Naive B cell (primary cell): ENCODE data around the gene ADAMTSL3. TPM values are rescaled to one million over a fixed set of nuclear protein-coding genes. Genes with fewer than 3 reads are reported as not detected.
A peak's percentile ranks its signal among the peaks of the same experiment; 100 is the strongest.
"Not testable (repeated sequence)": the region's sequence is repeated elsewhere in the genome, so short reads cannot be mapped to it uniquely, and the experiment has no call there.

Source experiments
- ATAC-seq, 2 donors: fragments of 150-1000 bp; cut with Tn5 transposase; 2 replicates each; pipeline ENCODE4 v1.10.0; 2021; ENCODE audit warnings: low read depth in 2 of 2, mild to moderate bottlenecking in 2 of 2, moderate library complexity in 2 of 2
- DNase-seq: peaks from one replicate; pipeline ENCODE4 v3.0.0; 2022
- H3K27ac Mint-ChIP-seq, 6 donors: one replicate each; pipeline ENCODE4 v1.8.0; 2020 to 2022; ENCODE audit warnings: mild to moderate bottlenecking in 6 of 6, mixed read lengths in 6 of 6, moderate library complexity in 5 of 6, inconsistent platforms in 2 of 6
- H3K27me3 Mint-ChIP-seq, 3 donors: one replicate each; pipeline ENCODE4 v1.8.0; 2021 to 2022; ENCODE audit warnings: mixed read lengths in 3 of 3, mild to moderate bottlenecking in 1 of 3
- H3K36me3 Mint-ChIP-seq, 2 donors: one replicate each; pipeline ENCODE4 v1.8.0; 2020 to 2022; ENCODE audit warnings: mixed read lengths in 2 of 2, inconsistent platforms in 1 of 2, mild to moderate bottlenecking in 1 of 2
- H3K4me1 Mint-ChIP-seq, 3 donors: one replicate each; pipeline ENCODE4 v1.8.0; 2020 to 2022; ENCODE audit warnings: mixed read lengths in 3 of 3, inconsistent platforms in 1 of 3, mild to moderate bottlenecking in 1 of 3, moderate library complexity in 1 of 3
- H3K4me3 Mint-ChIP-seq, 8 donors: one replicate each; pipeline ENCODE4 v1.8.0; 2020 to 2022; ENCODE audit warnings: mild to moderate bottlenecking in 8 of 8, mixed read lengths in 8 of 8, moderate library complexity in 8 of 8, inconsistent platforms in 2 of 8
- H3K9me3 Mint-ChIP-seq, 7 donors: one replicate each; pipeline ENCODE4 v1.8.0; 2020 to 2022; ENCODE audit warnings: mixed read lengths in 7 of 7, mild to moderate bottlenecking in 5 of 7, inconsistent platforms in 2 of 7, moderate library complexity in 1 of 7
- polyA plus RNA-seq, 6 donors: library from polyadenylated mRNA; unstranded; fragments of 300-500 nt; fragmentation: Illumina TruSeq; gene quantifications; one replicate each; pipeline ENCODE4 v1.2.3, GENCODE V29; 2021; ENCODE audit warnings: low read depth in 6 of 6

Gene ADAMTSL3
- polyA plus RNA-seq, 6 donors from 2014 or later: not detected

DNA sequence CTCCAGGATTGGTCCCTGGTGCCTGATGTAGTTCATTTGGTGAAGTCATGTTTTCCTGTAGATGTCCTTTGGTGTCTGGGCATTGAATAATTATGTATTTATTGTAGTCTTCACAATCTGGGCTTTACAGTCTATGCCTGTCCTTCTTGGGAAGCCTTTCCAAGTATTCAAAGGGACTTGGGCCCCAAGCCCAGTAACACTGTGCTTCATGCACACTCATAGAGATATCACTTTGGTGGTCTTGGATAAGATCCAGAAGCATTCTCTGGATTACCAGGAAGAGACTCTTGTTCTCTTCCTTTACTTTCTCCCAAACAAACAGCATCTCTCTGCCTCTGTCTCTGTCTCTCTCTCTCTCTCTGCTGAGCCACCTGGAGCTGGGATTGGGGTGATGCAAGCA, 300.6 kb downstream of the ADAMTSL3 start:
- DNase-seq (no peak), ATAC-seq (no peak)
- Mint-ChIP-seq H3K27me3 (peaks cover 3 to 16% (median 6%) of the 10 kb centered on the region in 3 donors), H3K4me3 (no peak overlapping the region), H3K27ac (no peak overlapping the region), H3K9me3 (peaks cover 0 to 31% (median 8%) of the 10 kb centered on the region in 7 donors), H3K4me1 (no peaks in the 10 kb centered on the region), H3K36me3 (peaks cover 0 to 5% of the 10 kb centered on the region in 2 donors)

DNA sequence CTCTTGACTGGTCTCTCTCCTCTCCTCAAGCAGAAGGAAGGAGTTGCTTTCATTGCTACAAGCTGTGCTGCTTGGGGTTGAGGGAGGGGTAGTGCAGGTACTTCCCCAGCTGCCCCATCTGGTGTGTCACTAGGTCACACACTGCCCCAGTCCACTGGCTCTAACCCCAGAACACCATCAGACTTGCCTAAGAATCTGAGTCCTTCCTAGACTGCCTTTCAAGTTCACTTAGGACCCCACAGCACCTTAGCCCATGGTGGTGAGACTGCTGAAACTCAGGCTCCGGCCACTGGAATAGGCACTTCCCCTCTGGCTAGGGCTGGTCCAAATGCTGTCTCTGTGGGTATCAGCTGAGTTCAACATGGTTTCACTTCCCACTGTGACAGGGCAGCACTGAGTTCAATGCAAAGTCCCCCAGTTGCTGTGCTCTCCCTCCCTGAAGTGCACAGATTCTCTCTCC, 301.9 kb downstream of the ADAMTSL3 start:
- H3K9me3 Mint-ChIP-seq: peaks cover 0 to 18% (median 6%) of the 10 kb centered on the region in 7 donors
- no peak for DNase-seq
- peaks cover 4 to 21% (median 6%) of the 10 kb centered on the region in 3 donors for H3K27me3 Mint-ChIP-seq
- H3K4me3 Mint-ChIP-seq: no peak overlapping the region
- no peaks in the 10 kb centered on the region for H3K4me1 Mint-ChIP-seq
- no peak overlapping the region for H3K27ac Mint-ChIP-seq
- H3K36me3 Mint-ChIP-seq: peaks cover 0 to 5% of the 10 kb centered on the region in 2 donors
- peak in 1 of 2 donors; percentile 32 for ATAC-seq

DNA sequence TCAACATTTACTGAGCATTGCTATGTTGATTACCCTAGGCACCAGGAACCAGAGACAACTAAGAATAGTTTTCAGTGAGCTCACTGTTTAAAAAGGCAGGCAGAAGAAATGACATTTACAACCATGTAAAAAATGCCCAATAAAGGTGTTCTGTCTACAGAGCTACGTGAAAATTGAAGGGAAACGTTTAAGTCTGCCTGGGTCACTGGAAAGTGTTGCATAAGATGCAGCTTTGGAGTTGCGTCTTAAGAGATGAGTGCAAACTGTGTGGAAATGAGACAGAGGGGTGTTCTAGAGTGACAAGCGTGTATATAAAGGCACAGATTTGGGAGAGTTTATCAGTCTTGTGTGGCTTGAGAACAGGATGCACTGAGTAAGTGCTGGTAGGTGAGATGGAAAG, 303.0 kb downstream of the ADAMTSL3 start:
- peaks cover 6 to 26% (median 7%) of the 10 kb centered on the region in 3 donors for H3K27me3 Mint-ChIP-seq

DNA sequence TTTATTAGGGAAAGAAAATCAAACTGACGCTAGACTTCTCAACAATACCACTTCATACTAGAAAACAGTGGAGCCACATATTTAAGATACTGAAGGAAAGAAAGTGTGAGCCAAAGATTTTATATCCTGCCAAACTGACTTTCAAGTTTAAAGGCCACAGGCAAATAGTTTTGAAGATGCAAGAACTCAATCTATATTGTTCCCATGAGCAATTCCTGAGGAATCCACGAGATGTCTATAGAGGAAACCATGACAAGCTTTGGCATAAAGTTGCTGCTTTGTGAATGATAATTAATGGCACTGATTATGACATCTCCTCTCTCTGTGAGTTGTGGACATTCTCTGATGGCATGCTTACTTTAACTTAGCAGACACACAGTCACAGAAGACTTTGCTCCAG, 305.6 kb downstream of the ADAMTSL3 start:
- ATAC-seq (no peak), DNase-seq (no peak)
- Mint-ChIP-seq H3K4me1 (no peaks in the 10 kb centered on the region), H3K27me3 (peaks cover 0 to 17% (median 4%) of the 10 kb centered on the region in 3 donors), H3K27ac (no peak overlapping the region), H3K4me3 (no peak overlapping the region), H3K36me3 (peaks cover 0 to 6% of the 10 kb centered on the region in 2 donors), H3K9me3 (peaks cover 2 to 17% (median 5%) of the 10 kb centered on the region in 7 donors)

More for the DNA sequence above, 303.0 kb downstream of the ADAMTSL3 start:
- peaks cover 0 to 5% of the 10 kb centered on the region in 2 donors for H3K36me3 Mint-ChIP-seq
- no peak overlapping the region for H3K27ac Mint-ChIP-seq
- DNase-seq (no peak), ATAC-seq (no peak)
- H3K9me3 Mint-ChIP-seq: peaks cover 0 to 17% (median 3%) of the 10 kb centered on the region in 7 donors
- H3K4me3 Mint-ChIP-seq: no peak overlapping the region
- H3K4me1 Mint-ChIP-seq: no peaks in the 10 kb centered on the region

DNA sequence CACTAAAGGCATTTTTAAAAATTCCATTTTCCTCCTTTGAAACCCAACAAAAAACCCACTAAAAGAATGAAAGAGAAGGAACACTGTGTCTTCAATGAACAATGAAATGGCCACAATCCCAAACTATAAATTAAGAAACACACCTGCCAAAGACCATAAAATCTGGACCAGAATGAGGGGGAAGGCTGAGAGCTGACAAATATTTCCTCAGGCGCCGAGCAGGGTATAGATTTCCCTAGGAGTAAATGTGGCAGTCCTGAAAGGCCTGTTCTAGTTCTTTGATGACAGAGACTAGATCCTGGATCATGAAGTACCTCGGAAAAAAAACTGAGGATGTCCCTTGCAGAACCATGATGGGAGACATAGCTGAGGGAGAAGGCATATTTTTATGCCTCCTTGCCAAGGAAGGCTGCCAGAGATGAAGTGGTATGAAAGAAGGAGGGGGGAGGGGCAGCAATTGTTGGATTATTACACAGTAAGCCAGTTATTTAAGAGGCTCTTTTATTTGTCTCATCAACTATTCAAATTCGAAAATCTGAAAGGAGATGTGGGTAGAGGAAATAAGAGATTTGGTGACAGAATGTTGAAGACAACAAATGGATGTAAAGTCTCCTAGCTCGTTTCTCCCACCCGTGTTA, 306.4 kb downstream of the ADAMTSL3 start:
- Mint-ChIP-seq H3K4me3 (no peak overlapping the region), H3K9me3 (peaks cover 5 to 25% (median 7%) of the 10 kb centered on the region in 7 donors), H3K36me3 (peaks cover 0 to 8% of the 10 kb centered on the region in 2 donors), H3K27me3 (peaks cover 0 to 11% (median 4%) of the 10 kb centered on the region in 3 donors), H3K4me1 (no peaks in the 10 kb centered on the region), H3K27ac (no peak overlapping the region)
- DNase-seq: no peak
- no peak for ATAC-seq

DNA sequence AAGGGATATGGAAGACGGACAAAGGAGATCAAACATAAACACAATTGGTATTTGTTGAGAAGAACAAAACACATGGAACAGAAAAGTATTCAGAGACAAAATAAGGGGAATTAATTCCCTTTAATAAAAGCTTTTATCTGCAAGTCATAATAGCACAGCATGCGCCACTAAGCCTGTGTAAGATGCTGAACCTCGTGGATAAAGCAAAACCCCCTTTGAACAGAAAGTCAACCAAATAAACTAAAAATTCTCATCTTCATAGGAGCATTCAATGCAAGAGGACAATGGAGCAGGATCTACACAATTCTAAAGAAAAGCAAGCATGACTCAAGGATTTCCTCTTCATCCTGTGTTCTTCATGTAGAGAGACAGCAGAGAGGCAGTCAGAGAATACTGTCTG, 307.4 kb downstream of the ADAMTSL3 start:
- Mint-ChIP-seq H3K27ac (no peak overlapping the region), H3K9me3 (peaks cover 5 to 35% (median 15%) of the 10 kb centered on the region in 7 donors), H3K36me3 (peaks cover 0 to 8% of the 10 kb centered on the region in 2 donors), H3K4me3 (no peak overlapping the region), H3K27me3 (peaks cover 0 to 11% (median 4%) of the 10 kb centered on the region in 3 donors), H3K4me1 (no peaks in the 10 kb centered on the region)
- DNase-seq (no peak), ATAC-seq (no peak)

DNA sequence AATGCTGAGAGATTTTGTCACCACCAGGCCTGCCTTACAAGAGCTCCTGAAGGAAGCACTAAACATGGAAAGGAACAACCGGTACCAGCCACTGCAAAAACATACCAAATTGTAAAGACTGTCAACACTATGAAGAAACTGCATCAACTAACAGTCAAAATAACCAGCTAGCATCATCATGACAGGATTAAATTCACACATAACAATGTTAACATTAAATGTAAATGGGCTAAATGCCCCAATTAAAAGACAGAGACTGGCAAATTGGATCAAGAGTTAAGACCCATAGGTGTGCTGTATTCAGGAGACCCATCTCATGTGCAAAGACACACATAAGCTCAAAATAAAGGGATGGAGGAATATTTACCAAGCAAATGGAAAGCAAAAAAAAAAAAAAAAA, 311.0 kb downstream of the ADAMTSL3 start:
- Mint-ChIP-seq H3K9me3 (peaks cover 5 to 58% (median 25%) of the 10 kb centered on the region in 7 donors), H3K27me3 (peaks cover 0 to 11% (median 4%) of the 10 kb centered on the region in 3 donors)
- not testable (repeated sequence) for H3K4me1 Mint-ChIP-seq, H3K36me3 Mint-ChIP-seq, H3K27ac Mint-ChIP-seq, ATAC-seq, H3K4me3 Mint-ChIP-seq, DNase-seq

DNA sequence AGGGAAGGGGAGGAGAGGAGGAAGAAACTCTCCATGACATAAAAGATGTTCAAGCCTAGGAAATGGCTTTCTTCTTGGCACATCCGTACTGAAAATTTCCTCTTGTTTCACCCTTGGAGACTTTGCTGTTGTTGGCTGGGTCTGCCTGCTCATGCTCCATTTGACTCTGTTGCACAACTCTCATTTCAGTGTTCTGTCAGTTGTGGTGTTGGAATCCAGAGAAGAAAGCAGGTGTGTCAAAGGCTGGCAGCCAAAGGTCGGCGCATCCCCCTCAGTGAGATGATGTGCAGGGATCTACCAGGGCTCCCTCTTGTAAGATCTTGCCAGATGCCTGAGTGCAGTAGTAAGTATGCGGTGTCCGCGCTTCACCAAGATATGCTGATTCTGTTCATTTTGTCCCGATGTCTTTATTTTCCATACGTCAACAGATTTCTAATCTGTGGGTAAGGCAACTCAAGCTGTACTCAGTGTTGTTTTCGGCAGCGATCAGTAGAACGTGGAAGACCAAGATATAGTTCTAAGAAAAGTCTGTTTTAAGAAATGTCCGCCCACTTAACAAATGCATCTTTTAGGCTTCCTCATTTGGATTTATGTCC, 316.5 kb downstream of the ADAMTSL3 start:
- Mint-ChIP-seq H3K4me1 (no peaks in the 10 kb centered on the region), H3K27me3 (peaks cover 0 to 4% (median 3%) of the 10 kb centered on the region in 3 donors), H3K9me3 (peaks cover 6 to 37% (median 17%) of the 10 kb centered on the region in 7 donors), H3K4me3 (no peak overlapping the region), H3K36me3 (no peaks in the 10 kb centered on the region), H3K27ac (no peak overlapping the region)
- no peak for DNase-seq
- ATAC-seq: no peak

DNA sequence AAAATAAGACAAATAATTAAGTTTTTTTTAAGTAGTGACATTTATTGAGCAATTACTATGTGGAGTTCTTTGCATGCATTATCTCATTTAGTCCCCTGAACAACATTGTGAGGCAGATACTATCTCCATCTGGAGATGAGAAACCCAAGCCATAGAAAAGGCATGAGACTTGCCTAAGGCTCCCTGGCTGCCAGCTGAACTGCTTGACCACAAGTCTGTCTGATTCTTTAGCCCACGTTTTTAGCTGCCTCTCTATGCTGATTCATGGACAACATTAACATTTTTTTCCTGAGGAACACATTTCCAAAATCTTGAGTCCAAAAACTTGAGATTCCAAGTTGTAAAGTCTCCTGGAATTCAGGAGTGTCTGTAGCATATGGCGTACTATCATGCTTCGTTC, 318.1 kb downstream of the ADAMTSL3 start:
- no peaks in the 10 kb centered on the region for H3K4me1 Mint-ChIP-seq
- no peak for ATAC-seq
- no peaks in the 10 kb centered on the region for H3K36me3 Mint-ChIP-seq
- DNase-seq: no peak
- no peak overlapping the region for H3K27ac Mint-ChIP-seq
- H3K9me3 Mint-ChIP-seq: peaks cover 6 to 33% (median 18%) of the 10 kb centered on the region in 7 donors
- H3K4me3 Mint-ChIP-seq: no peak overlapping the region
- H3K27me3 Mint-ChIP-seq: peaks cover 0 to 16% (median 8%) of the 10 kb centered on the region in 3 donors

DNA sequence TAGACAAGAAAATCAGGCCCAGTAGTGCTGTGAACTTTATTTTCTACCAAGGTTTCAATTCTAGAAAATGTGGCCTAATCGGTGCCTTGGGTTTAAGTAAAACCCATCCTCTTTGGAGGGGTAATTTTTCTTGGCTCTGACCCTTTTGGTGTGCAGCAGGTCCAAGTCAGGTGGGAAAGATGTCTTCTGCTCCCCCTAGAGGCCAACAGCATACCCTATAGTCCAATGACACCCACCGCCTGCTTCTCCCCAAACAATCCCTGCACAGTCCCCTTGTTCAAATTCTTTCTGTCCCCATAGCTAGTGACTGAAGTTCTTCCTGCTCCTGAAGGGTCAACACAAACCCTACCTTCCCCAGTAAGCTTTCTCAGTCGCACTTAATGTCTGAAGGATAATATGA, 319.9 kb downstream of the ADAMTSL3 start:
- no peaks in the 10 kb centered on the region for H3K4me1 Mint-ChIP-seq
- H3K27me3 Mint-ChIP-seq: peaks cover 0 to 16% (median 8%) of the 10 kb centered on the region in 3 donors
- no peak for ATAC-seq
- H3K4me3 Mint-ChIP-seq: no peak overlapping the region
- DNase-seq: no peak
- H3K36me3 Mint-ChIP-seq: no peaks in the 10 kb centered on the region
- H3K9me3 Mint-ChIP-seq: peaks cover 3 to 21% (median 5%) of the 10 kb centered on the region in 7 donors
- no peak overlapping the region for H3K27ac Mint-ChIP-seq

DNA sequence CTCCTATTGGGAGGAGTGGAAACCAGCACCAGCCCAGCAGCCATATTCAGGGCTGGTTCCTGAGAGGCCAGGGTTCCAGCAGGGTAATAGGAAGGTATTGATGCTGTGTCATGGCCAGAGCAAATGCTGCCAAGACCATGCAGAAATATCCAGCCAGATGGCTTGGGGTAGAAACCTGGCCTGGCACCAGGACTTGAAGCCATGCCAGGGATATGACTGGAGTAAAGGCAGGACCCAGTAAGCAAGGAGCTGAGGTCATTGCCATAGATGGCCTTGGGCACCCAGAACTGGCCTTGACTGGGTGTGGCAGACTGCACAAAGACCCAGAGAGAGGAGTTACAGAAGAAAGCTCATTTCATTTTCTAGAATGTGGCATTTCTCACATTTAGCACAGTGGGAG, 324.1 kb downstream of the ADAMTSL3 start:
- Mint-ChIP-seq H3K27me3 (peaks cover 5 to 16% (median 8%) of the 10 kb centered on the region in 3 donors), H3K36me3 (no peaks in the 10 kb centered on the region), H3K9me3 (peaks cover 3 to 17% (median 6%) of the 10 kb centered on the region in 7 donors), H3K4me3 (no peak overlapping the region), H3K27ac (no peak overlapping the region), H3K4me1 (no peaks in the 10 kb centered on the region)
- DNase-seq: no peak
- no peak for ATAC-seq

DNA sequence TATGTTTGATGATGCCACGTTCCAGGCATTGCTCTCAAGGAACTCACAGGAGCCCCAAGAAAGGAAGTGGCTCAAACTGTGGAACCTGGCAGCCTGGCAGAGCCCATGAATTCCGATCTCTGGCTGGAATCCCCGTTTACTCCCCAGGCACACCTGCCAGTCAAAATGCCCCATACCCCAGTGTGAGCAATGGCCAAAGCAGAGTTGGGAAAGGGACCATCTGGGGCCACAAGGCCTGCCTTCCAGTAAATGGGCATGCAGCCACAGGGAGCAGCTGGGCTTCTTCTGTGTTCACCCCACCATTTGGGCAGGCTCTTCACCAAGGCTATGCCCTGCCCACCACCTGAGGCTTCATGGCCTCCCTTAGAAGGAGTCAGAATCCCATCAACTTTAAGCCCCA, 324.7 kb downstream of the ADAMTSL3 start:
- Mint-ChIP-seq H3K4me1 (no peaks in the 10 kb centered on the region), H3K27ac (no peak overlapping the region), H3K9me3 (peaks cover 3 to 17% (median 6%) of the 10 kb centered on the region in 7 donors), H3K36me3 (no peaks in the 10 kb centered on the region), H3K4me3 (no peak overlapping the region), H3K27me3 (peaks cover 5 to 16% (median 8%) of the 10 kb centered on the region in 3 donors)
- ATAC-seq: no peak
- DNase-seq: no peak

DNA sequence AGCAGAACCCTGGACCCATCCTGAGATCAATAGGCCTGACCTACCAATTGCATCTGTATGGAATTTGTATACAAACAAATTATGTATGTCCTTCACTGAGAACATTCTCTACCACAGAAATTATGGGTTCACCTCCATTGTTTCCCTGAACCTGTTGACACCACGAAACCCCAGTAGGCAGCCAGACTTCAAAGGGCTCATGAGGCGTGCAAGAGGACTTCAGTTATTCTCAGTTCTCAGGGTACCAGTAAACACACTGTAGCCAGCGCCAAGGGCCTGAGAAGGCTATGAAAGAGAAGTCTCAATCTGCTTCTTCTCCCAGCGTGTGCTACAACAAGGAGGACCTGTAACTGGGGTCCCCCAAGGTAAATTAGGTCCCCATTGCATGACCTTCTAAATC, 326.7 kb downstream of the ADAMTSL3 start:
- Mint-ChIP-seq H3K27ac (no peak overlapping the region), H3K36me3 (no peaks in the 10 kb centered on the region), H3K9me3 (peaks cover 3 to 15% (median 6%) of the 10 kb centered on the region in 7 donors), H3K4me1 (no peaks in the 10 kb centered on the region), H3K4me3 (no peak overlapping the region), H3K27me3 (peaks cover 2 to 9% (median 5%) of the 10 kb centered on the region in 3 donors)
- ATAC-seq: no peak
- DNase-seq: no peak

DNA sequence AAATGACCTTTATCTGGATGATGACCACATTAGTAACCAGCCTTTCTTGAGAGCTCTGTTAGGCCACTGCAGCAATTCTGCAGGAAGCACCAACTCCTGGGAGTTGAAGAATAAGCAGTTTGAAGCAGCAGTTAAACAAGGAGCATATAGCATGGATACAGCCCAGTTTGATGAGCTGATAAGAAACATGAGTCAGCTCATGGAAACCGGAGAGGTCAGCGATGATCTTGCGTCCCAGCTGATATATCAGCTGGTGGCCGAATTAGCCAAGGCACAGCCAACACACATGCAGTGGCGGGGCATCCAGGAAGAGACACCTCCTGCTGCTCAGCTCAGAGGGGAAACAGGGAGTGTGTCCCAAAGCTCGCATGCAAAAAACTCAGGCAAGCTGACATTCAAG, 328.8 kb downstream of the ADAMTSL3 start:
- Mint-ChIP-seq H3K27me3 (peaks cover 0 to 7% (median 5%) of the 10 kb centered on the region in 3 donors), H3K36me3 (no peaks in the 10 kb centered on the region), H3K4me3 (no peak overlapping the region), H3K4me1 (no peaks in the 10 kb centered on the region), H3K27ac (no peak overlapping the region), H3K9me3 (peaks cover 0 to 3% (median 0%) of the 10 kb centered on the region in 7 donors)
- ATAC-seq (no peak), DNase-seq (no peak)
